ENCODE data around the gene GDNF. TPM values are rescaled to one million over a fixed set of nuclear protein-coding genes. Genes with fewer than 3 reads are reported as not detected.

GDNF gene
- total RNA-seq, 1 experiment from 2014 or later = 0.85 TPM

GRCh38 chr5:37836235-37836591 lies 3.6 kb downstream of the GDNF start:
- H3K4me2 ChIP-seq = no peak overlapping the region
- H3K9me2 ChIP-seq (ENCODE audit: insufficient read depth) = no peaks in the 10 kb centered on the region
- no peak overlapping the region for H2AFZ ChIP-seq
- no peaks in the 10 kb centered on the region for H3K9me3 ChIP-seq (ENCODE audit: insufficient read depth, low read depth)
- no peak for DNase-seq
- no TSS peak for BruUV-seq (replicated peaks)
- H3K79me2 ChIP-seq (ENCODE audit: low read depth) = no peaks in the 10 kb centered on the region
- H3K4me1 ChIP-seq (replicated peaks; ENCODE audit: insufficient read depth) = no peaks in the 10 kb centered on the region
- CTCF ChIA-PET = no interaction called here
- no peaks in the 10 kb centered on the region for H3F3A ChIP-seq (ENCODE audit: insufficient read depth, low read depth)
- no peak overlapping the region for H3K4me3 ChIP-seq
- H4K20me1 ChIP-seq (ENCODE audit: insufficient read depth) = no peaks in the 10 kb centered on the region
- TF ChIP-seq EZH2 (IDR thresholded peaks at IDR 0.05; ENCODE audit: low read depth) (no peak), CTCF (conservative IDR thresholded peaks at IDR 0.05) (no peak)
- H3K27ac ChIP-seq = no peak overlapping the region
- no peaks in the 10 kb centered on the region for H3K36me3 ChIP-seq (ENCODE audit: low read depth)
- intact Hi-C loops (cut with micrococcal nuclease; ENCODE audit: unreplicated experiment) = no loop called here
- POLR2A ChIA-PET (ENCODE audit: unreplicated experiment) = no interaction called here
- H3K27me3 ChIP-seq (ENCODE audit: insufficient read depth, low read depth) = peaks cover 16% of the 10 kb centered on the region; the same call in 1 of the 2 replicates

GRCh38 chr5:37835380-37835973 lies 4.4 kb downstream of the GDNF start:
- no peak for DNase-seq
- peaks cover 19% of the 10 kb centered on the region; the same call in 1 of the 2 replicates for H3K27me3 ChIP-seq (ENCODE audit: insufficient read depth, low read depth)
- H3K4me1 ChIP-seq (replicated peaks; ENCODE audit: insufficient read depth) = no peaks in the 10 kb centered on the region
- TF ChIP-seq EZH2 (IDR thresholded peaks at IDR 0.05; ENCODE audit: low read depth) (no peak), CTCF (conservative IDR thresholded peaks at IDR 0.05) (no peak)
- H3K27ac ChIP-seq = no peak overlapping the region
- POLR2A ChIA-PET (ENCODE audit: unreplicated experiment) = no interaction called here
- no peaks in the 10 kb centered on the region for H3K79me2 ChIP-seq (ENCODE audit: low read depth)
- BruUV-seq (replicated peaks) = no TSS peak
- no peaks in the 10 kb centered on the region for H3F3A ChIP-seq (ENCODE audit: insufficient read depth, low read depth)
- CTCF ChIA-PET = interaction anchor here (0.7 kb wide), 1 partner anchor 13 kb away, joined by 3 read pairs; no protein-coding TSS in a partner anchor
- intact Hi-C loops (cut with micrococcal nuclease; ENCODE audit: unreplicated experiment) = no loop called here
- no peaks in the 10 kb centered on the region for H3K9me3 ChIP-seq (ENCODE audit: insufficient read depth, low read depth)
- no peak overlapping the region for H2AFZ ChIP-seq
- H3K4me2 ChIP-seq = no peak overlapping the region
- H4K20me1 ChIP-seq (ENCODE audit: insufficient read depth) = no peaks in the 10 kb centered on the region
- no peak overlapping the region for H3K4me3 ChIP-seq
- H3K36me3 ChIP-seq (ENCODE audit: low read depth) = no peaks in the 10 kb centered on the region
- no peaks in the 10 kb centered on the region for H3K9me2 ChIP-seq (ENCODE audit: insufficient read depth)

- no peaks in the 10 kb centered on the region for H4K20me1 ChIP-seq (ENCODE audit: insufficient read depth)
- no peaks in the 10 kb centered on the region for H3K4me1 ChIP-seq (replicated peaks; ENCODE audit: insufficient read depth)
- H3K27ac ChIP-seq = no peak overlapping the region
- H3K36me3 ChIP-seq (ENCODE audit: low read depth) = no peaks in the 10 kb centered on the region
- no peak for DNase-seq
- intact Hi-C loops (cut with micrococcal nuclease; ENCODE audit: unreplicated experiment) = no loop called here
- ChIA-PET CTCF (interaction anchor here (0.7 kb wide), 1 partner anchor 12 kb away, joined by 3 read pairs; no protein-coding TSS in a partner anchor), POLR2A (ENCODE audit: unreplicated experiment) (no interaction called here)
- no peaks in the 10 kb centered on the region for H3K79me2 ChIP-seq (ENCODE audit: low read depth)
- TF ChIP-seq EZH2 (IDR thresholded peaks at IDR 0.05; ENCODE audit: low read depth) = no peak
- TF ChIP-seq CTCF (conservative IDR thresholded peaks at IDR 0.05) = no peak
- no peak overlapping the region for H3K4me3 ChIP-seq
- H3K4me2 ChIP-seq = no peak overlapping the region
- H3K9me2 ChIP-seq (ENCODE audit: insufficient read depth) = no peaks in the 10 kb centered on the region
- H3F3A ChIP-seq (ENCODE audit: insufficient read depth, low read depth) = no peaks in the 10 kb centered on the region
- peaks cover 27% of the 10 kb centered on the region; the same call in 1 of the 2 replicates for H3K27me3 ChIP-seq (ENCODE audit: insufficient read depth, low read depth)
- H2AFZ ChIP-seq = no peak overlapping the region
- no peaks in the 10 kb centered on the region for H3K9me3 ChIP-seq (ENCODE audit: insufficient read depth, low read depth)
- BruUV-seq (replicated peaks) = no TSS peak
Measured at GRCh38 chr5:37834542-37835379, 5.1 kb downstream of the GDNF start.
